NCI-H2196 treated with DMSO at 0.1 percent for 48 hours (cell line): ENCODE measurements around the gene RASGRP4.
"Not testable (repeated sequence)": the region's sequence is repeated elsewhere in the genome, so short reads cannot be mapped to it uniquely, and the experiment has no call there.

Experiments
- DNase-seq: peaks from one replicate; lab custom pipeline; 2025; ENCODE audit not compliant: unreplicated experiment; lab: John Stamatoyannopoulos, UW

The RASGRP4 gene

GRCh38 chr19:38425810-38426466, at the start of gene RASGRP4:
TSS of gene RASGRP4 (minus strand) at chr19:38426219. CDS start at chr19:38426091, 128 bp downstream.
- DNase-seq, result no peak

GRCh38 chr19:38475176-38475575, 49.2 kb upstream of the RASGRP4 start:
- no peak for DNase-seq

- no peak for DNase-seq
Measured at GRCh38 chr19:38473201-38473600, 47.2 kb upstream of the RASGRP4 start.

- DNase-seq, result not testable (repeated sequence)
Measured at GRCh38 chr19:38472725-38473124, 46.7 kb upstream of the RASGRP4 start.

GRCh38 chr19:38470788-38471480, 44.9 kb upstream of the RASGRP4 start:
- DNase-seq, result no peak

- DNase-seq, result no peak
Measured at GRCh38 chr19:38469151-38469550, 43.1 kb upstream of the RASGRP4 start.

- no peak for DNase-seq
Measured at GRCh38 chr19:38467541-38468525, 41.8 kb upstream of the RASGRP4 start.

- DNase-seq, result no peak
Measured at GRCh38 chr19:38466050-38466449, 40.0 kb upstream of the RASGRP4 start.

GRCh38 chr19:38464421-38465082, 38.5 kb upstream of the RASGRP4 start:
- no peak for DNase-seq

- DNase-seq, result no peak
Measured at GRCh38 chr19:38463365-38463764, 37.3 kb upstream of the RASGRP4 start.

- no peak for DNase-seq
Measured at GRCh38 chr19:38458991-38459390, 33.0 kb upstream of the RASGRP4 start.

- no peak for DNase-seq
Measured at GRCh38 chr19:38457690-38458405, 31.8 kb upstream of the RASGRP4 start.

- no peak for DNase-seq
Measured at GRCh38 chr19:38457202-38457601, 31.2 kb upstream of the RASGRP4 start.

GRCh38 chr19:38455031-38455430, 29.0 kb upstream of the RASGRP4 start:
- no peak for DNase-seq

GRCh38 chr19:38453596-38453995, 27.6 kb upstream of the RASGRP4 start:
- no peak for DNase-seq

GRCh38 chr19:38452430-38453366, 26.7 kb upstream of the RASGRP4 start:
- DNase-seq, result no peak

GRCh38 chr19:38451629-38452028, 25.6 kb upstream of the RASGRP4 start:
- DNase-seq, result no peak

GRCh38 chr19:38451036-38451435, 25.0 kb upstream of the RASGRP4 start:
- DNase-seq, result no peak

GRCh38 chr19:38449518-38449917, 23.5 kb upstream of the RASGRP4 start:
- DNase-seq, result no peak
